HepG2 (cell line): ENCODE measurements around the gene NEURL2. TPM values are rescaled to one million over a fixed set of nuclear protein-coding genes. Genes with fewer than 3 reads are reported as not detected.

ENCODE experiments used
- ADNP ChIP-seq: sonication (generic); formaldehyde crosslinking; IDR thresholded peaks from 2 replicates; pipeline ENCODE4 v1.4.0; 2020; ENCODE audit warnings: missing genetic modification reagents
- BORCS8-MEF2B ChIP-seq: sonication (generic); formaldehyde crosslinking; IDR thresholded peaks from 2 replicates; pipeline ENCODE4 v1.8.0; 2022; ENCODE audit warnings: mild to moderate bottlenecking, missing genetic modification reagents
- HMGA1 ChIP-seq: sonication (generic); formaldehyde crosslinking; conservative IDR thresholded peaks from 2 replicates; pipeline ENCODE4 v1.4.0; 2020; ENCODE audit warnings: missing genetic modification reagents
- MAX ChIP-seq: IDR thresholded peaks from 2 replicates; pipeline ENCODE4 v1.6.1; 2012; ENCODE audit warnings: inconsistent platforms
- MEIS2 ChIP-seq: sonication (generic); formaldehyde crosslinking; IDR thresholded peaks from 2 replicates; pipeline ENCODE4 v1.9.0; 2021; ENCODE audit warnings: mild to moderate bottlenecking, missing genetic modification reagents
- MLX ChIP-seq: IDR thresholded peaks from 2 replicates; pipeline ENCODE4 v1.6.1; 2016
- MYNN ChIP-seq: sonication (generic); formaldehyde crosslinking; IDR thresholded peaks from 2 replicates; pipeline ENCODE4 v1.4.0; 2020; ENCODE audit warnings: mild to moderate bottlenecking, low read depth, missing genetic modification reagents
- NCOA5 ChIP-seq: sonication (generic); formaldehyde crosslinking; IDR thresholded peaks from 2 replicates; pipeline ENCODE4 v1.4.0; 2020; ENCODE audit warnings: missing genetic modification reagents
- NR2F6 ChIP-seq, 2 experiments: IDR thresholded peaks; 2 replicates each; pipeline ENCODE4 v1.6.1; 2016; ENCODE audit warnings: antibody characterized with exemption in 1 of 2, mild to moderate bottlenecking in 1 of 2
- SAP130 ChIP-seq: IDR thresholded peaks from 2 replicates; pipeline ENCODE4 v1.6.1; 2016; ENCODE audit warnings: low read depth
- SATB2 ChIP-seq: sonication (generic); formaldehyde crosslinking; IDR thresholded peaks from 2 replicates; pipeline ENCODE4 v1.5.0; 2020; ENCODE audit warnings: missing genetic modification reagents
- SNAPC4 ChIP-seq: sonication (generic); formaldehyde crosslinking; IDR thresholded peaks from 2 replicates; pipeline ENCODE4 v1.4.0; 2020; ENCODE audit warnings: mild to moderate bottlenecking, missing genetic modification reagents
- SP5 ChIP-seq: IDR thresholded peaks from 2 replicates; pipeline ENCODE4 v1.6.1; 2016; ENCODE audit warnings: low read depth, borderline replicate concordance
- SRF ChIP-seq: IDR thresholded peaks from 2 replicates; pipeline ENCODE4 v1.6.1; 2011; ENCODE audit warnings: mild to moderate bottlenecking, low read depth, low read length, moderate library complexity
- TAF1 ChIP-seq: sonication (generic); formaldehyde crosslinking; IDR thresholded peaks from 2 replicates; pipeline ENCODE4 v1.4.0; 2020; ENCODE audit warnings: missing genetic modification reagents
- ZBTB14 ChIP-seq: sonication (generic); formaldehyde crosslinking; IDR thresholded peaks from 2 replicates; pipeline ENCODE4 v1.4.0; 2020; ENCODE audit warnings: missing genetic modification reagents
- ZBTB43 ChIP-seq: sonication (generic); formaldehyde crosslinking; conservative IDR thresholded peaks from 2 replicates; pipeline ENCODE4 v1.4.0; 2020; ENCODE audit warnings: missing genetic modification reagents
- ZFP37 ChIP-seq: sonication (generic); formaldehyde crosslinking; IDR thresholded peaks from 2 replicates; pipeline ENCODE4 v1.4.0; 2020; ENCODE audit warnings: missing genetic modification reagents, borderline replicate concordance
- ZNF20 ChIP-seq: sonication (generic); formaldehyde crosslinking; IDR thresholded peaks from 2 replicates; pipeline ENCODE4 v1.4.0; 2020; ENCODE audit warnings: mild to moderate bottlenecking, moderate library complexity, missing genetic modification reagents
- ZNF484 ChIP-seq: sonication (generic); formaldehyde crosslinking; IDR thresholded peaks from 2 replicates; pipeline ENCODE4 v1.5.1; 2020; ENCODE audit warnings: mild to moderate bottlenecking, low read depth, missing genetic modification reagents, borderline replicate concordance
- ZNF670 ChIP-seq: sonication (generic); formaldehyde crosslinking; IDR thresholded peaks from 2 replicates; pipeline ENCODE4 v1.8.0; 2022; ENCODE audit warnings: mild to moderate bottlenecking, missing genetic modification reagents, borderline replicate concordance
- ZSCAN20 ChIP-seq: sonication (generic); formaldehyde crosslinking; IDR thresholded peaks from 2 replicates; pipeline ENCODE4 v1.4.0; 2020; ENCODE audit warnings: missing genetic modification reagents, mild to moderate bottlenecking, borderline replicate concordance
- ZSCAN21 ChIP-seq: sonication (generic); formaldehyde crosslinking; IDR thresholded peaks from 2 replicates; pipeline ENCODE4 v1.8.0; 2022; ENCODE audit warnings: mild to moderate bottlenecking, missing genetic modification reagents, moderate library complexity, borderline replicate concordance
- ZSCAN31 ChIP-seq: sonication (generic); formaldehyde crosslinking; IDR thresholded peaks from 2 replicates; pipeline ENCODE4 v1.5.0; 2020; ENCODE audit warnings: low read depth, mild to moderate bottlenecking, missing genetic modification reagents
- polyA plus RNA-seq, 8 experiments: library from polyadenylated mRNA; depleted of rRNA in 3 of 8; stranded (reverse) in 7 of 8; unstranded in 1 of 8; fragments of >200 nt; fragmentation: Illumina TruSeq in 4 of 8; extraction: Trizol in 4 of 8; gene quantifications; 2 replicates each; pipeline versions ENCODE4 v1.2.1 to v1.2.3, GENCODE V29; 2011 to 2016; ENCODE audit warnings: low read depth in 4 of 8, missing spikeins in 1 of 8, mixed read lengths in 1 of 8; ENCODE audit not compliant: insufficient read depth in 1 of 8
- total RNA-seq, 5 experiments: library from RNA; depleted of rRNA; stranded (reverse); fragments of >200 nt; fragmentation: Illumina TruSeq; extraction: Trizol; gene quantifications; 2 replicates each; pipeline ENCODE4 v1.2.3, GENCODE V29; 2016; ENCODE audit warnings: low read depth in 1 of 5

The NEURL2 gene
- total and polyA plus RNA-seq, 2 of the 13 experiments (the other 11 are each of a cell fraction or from before 2014, with no cell fraction given), result 7.2 to 9.7 TPM

- no peak for TF ChIP-seq ZSCAN31
- TF ChIP-seq MYNN (CRISPR knock-in tag), result no peak
- TF ChIP-seq ZNF484, result 0 out of 2 replicates have a peak, but pooled peaks have one; percentile 93
- 0 out of 2 replicates have a peak, but pooled peaks have one; percentile 42 for TF ChIP-seq ZSCAN20 (CRISPR knock-in tag)
- no peak for TF ChIP-seq ZFP37 (CRISPR knock-in tag)
- no peak for TF ChIP-seq SRF
- no peak for TF ChIP-seq SP5 (CRISPR knock-in tag)
- no peak; the same call in 1 of the 2 replicates for TF ChIP-seq ADNP (CRISPR knock-in tag)
- TF ChIP-seq SAP130 (CRISPR knock-in tag), result no peak
- TF ChIP-seq NR2F6 (IDR thresholded peaks at IDR 0.05), result no peak; the same call in 1 of the 2 replicates
- TF ChIP-seq NR2F6 (CRISPR knock-in tag; IDR thresholded peaks at IDR 0.05), result no peak
- no peak for TF ChIP-seq ZBTB43 (CRISPR knock-in tag)
- no peak for TF ChIP-seq ZBTB14 (CRISPR knock-in tag)
- TF ChIP-seq SATB2 (CRISPR knock-in tag), result no peak; the same call in 1 of the 2 replicates
- no peak; the same call in 1 of the 2 replicates for TF ChIP-seq BORCS8-MEF2B
- TF ChIP-seq MAX, result no peak
- 0 out of 2 replicates have a peak, but pooled peaks have one; percentile 53 for TF ChIP-seq ZSCAN21 (CRISPR knock-in tag)
- TF ChIP-seq MLX, result no peak
- TF ChIP-seq TAF1 (CRISPR knock-in tag), result no peak
- TF ChIP-seq ZNF20 (CRISPR knock-in tag), result no peak
- no peak for TF ChIP-seq HMGA1 (CRISPR knock-in tag)
- no peak; the same call in 1 of the 2 replicates for TF ChIP-seq ZNF670 (CRISPR knock-in tag)
- no peak for TF ChIP-seq NCOA5
- peak; percentile 95 for TF ChIP-seq SNAPC4
- no peak; the same call in 1 of the 2 replicates for TF ChIP-seq MEIS2 (CRISPR knock-in tag)
Measured at GRCh38 chr20:45934046-45934585, 43.1 kb upstream of the NEURL2 start (continued).
